Upper lobe of left lung (tissue), 6 donors: ENCODE results near the gene UMAD1. TPM values are rescaled to one million over a fixed set of nuclear protein-coding genes. Genes with fewer than 3 reads are reported as not detected.

Experiments used
- ATAC-seq, 2 donors: fragments of 200-7000 bp; cut with Tn5 transposase; one replicate each; pipeline ENCODE4 v1.9.1; 2022; ENCODE audit warnings: mild to moderate bottlenecking in 2 of 2, moderate library complexity in 2 of 2; ENCODE audit not compliant: low FRiP score in 2 of 2
- DNase-seq, 2 donors: peaks; one replicate each; pipeline ENCODE4 v3.0.0-alpha.2; 2019 to 2020
- H3K27ac ChIP-seq, 4 donors: fragments of 200-600 bp; sonication (generic); one replicate each; pipeline ENCODE4 v1.5.1; 2016 to 2019
- H3K27me3 ChIP-seq, 4 donors: fragments of 200-600 bp; sonication (generic); one replicate each; pipeline ENCODE4 v1.5.1; 2017 to 2019
- H3K36me3 ChIP-seq, 4 donors: fragments of 200-600 bp; sonication (generic); one replicate each; pipeline ENCODE4 v1.5.1; 2016 to 2019
- H3K4me1 ChIP-seq, 4 donors: fragments of 200-600 bp; sonication (generic); one replicate each; pipeline ENCODE4 v1.5.1; 2018 to 2019
- H3K4me3 ChIP-seq, 4 donors: fragments of 200-600 bp; sonication (generic); one replicate each; pipeline ENCODE4 v1.5.1; 2017 to 2019; ENCODE audit warnings: mild to moderate bottlenecking in 2 of 4, moderate library complexity in 1 of 4
- H3K9me3 ChIP-seq, 4 donors: fragments of 200-600 bp; sonication (generic); one replicate each; pipeline ENCODE4 v1.5.1; 2018 to 2019
- CTCF ChIP-seq, 6 experiments: fragments of 450-650 bp in 4 of 6; fragments of 200-600 bp in 2 of 6; sonication (generic) in 2 of 6; IDR thresholded peaks; one replicate each; pipeline ENCODE4 v1.5.1; 2016 to 2019; ENCODE audit warnings: antibody characterized with exemption in 6 of 6
- EP300 ChIP-seq, 4 donors: sonication (generic); formaldehyde crosslinking; IDR thresholded peaks; one replicate each; pipeline ENCODE4 v1.5.1; 2017; ENCODE audit warnings: antibody characterized with exemption in 4 of 4, control low read depth in 2 of 4
- POLR2A ChIP-seq, 4 donors: fragments of 450-650 bp; IDR thresholded peaks; one replicate each; pipeline ENCODE4 v1.5.1; 2016 to 2017; ENCODE audit warnings: antibody characterized with exemption in 4 of 4, mild to moderate bottlenecking in 2 of 4
- POLR2AphosphoS5 ChIP-seq, 2 donors: sonication (generic); formaldehyde crosslinking; IDR thresholded peaks; one replicate each; pipeline ENCODE4 v1.5.1; 2017; ENCODE audit warnings: antibody characterized with exemption in 2 of 2
- WGBS, 2 donors: methylation state at CpG; one replicate each; pipeline ENCODE4 v1.1.5; 2017 to 2018; 5-methylcytosine and 5-hydroxymethylcytosine counted together
- total RNA-seq, 6 donors: library from RNA; depleted of rRNA in 4 of 6; stranded (reverse); fragments of >200 nt in 4 of 6; gene quantifications; one replicate each; pipeline versions ENCODE4 v1.1.0 to v1.2.1, GENCODE V29; 2016 to 2021
- donor health status: DM: no; HTN: no; CAD: no; lungs with moderate emphysema.
- donor health status: DM: no; HTN: yes; CAD: no; lungs with severe emphysema.

Gene UMAD1
- total RNA-seq: 10 to 100 TPM in 5 of 6 donors, 1 to 10 TPM in 1; 8.4 to 29.7 (median 13.3) TPM

- TF ChIP-seq EP300 (IDR thresholded peaks at IDR 0.05) (peak in 1 of 4 donors; percentile 13), POLR2AphosphoS5 (IDR thresholded peaks at IDR 0.05) (peak; percentile 61 to 82), CTCF (IDR thresholded peaks at IDR 0.05) (no peak), POLR2A (IDR thresholded peaks at IDR 0.05) (peak in 3 of 4 donors; percentile 67 to 92 (median 81))
These were observed at the start of gene UMAD1 for GRCh38 chr7:7640221-7641128. UMAD1 (plus strand) TSS chr7:7640752; CDS start chr7:7673372, 32,620 bp downstream.

GRCh38 chr7:7595451-7595850 lies 45.1 kb upstream of the UMAD1 start:
- ATAC-seq (peak in 1 of 2 donors; percentile 53), DNase-seq (no peak)
- no peak for TF ChIP-seq EP300 (IDR thresholded peaks at IDR 0.05)
- TF ChIP-seq CTCF (IDR thresholded peaks at IDR 0.05): peak in 4 of 6 experiments; percentile 21 to 47 (median 36)
- no peak overlapping the region for H3K4me3 ChIP-seq
- peaks cover 0 to 44% (median 10%) of the 10 kb centered on the region in 4 donors for H3K36me3 ChIP-seq
- no peaks in the 10 kb centered on the region for H3K4me1 ChIP-seq
- 88 to 91% methylated on average over 1 of the region's 1 CpG for WGBS, 2 donors
- H3K9me3 ChIP-seq: no peaks in the 10 kb centered on the region
- no peak overlapping the region for H3K27ac ChIP-seq
- no peaks in the 10 kb centered on the region for H3K27me3 ChIP-seq

More at GRCh38 chr7:7640221-7641128, at the start of gene UMAD1:
- peak; percentile 93 to 100 for DNase-seq
- Histone ChIP-seq H3K9me3 (no peaks in the 10 kb centered on the region), H3K27me3 (no peaks in the 10 kb centered on the region), H3K4me3 (peak within 1 kb of the TSS; percentile 69 to 92 (median 81)), H3K36me3 (peaks cover 0 to 16% (median 0%) of the 10 kb centered on the region in 4 donors), H3K4me1 (peaks cover 8 to 21% (median 16%) of the 10 kb centered on the region in 4 donors), H3K27ac (peak within 1 kb of the TSS; percentile 85 to 98 (median 90))
- ATAC-seq: peak; percentile 100
- WGBS, 2 donors: 0% methylated on average over 36 to 68 of the region's 68 CpGs

GRCh38 chr7:7596176-7596575 lies 44.4 kb upstream of the UMAD1 start:
- DNase-seq (peak in 1 of 2 donors; percentile 33), ATAC-seq (peak in 1 of 2 donors; percentile 52)
- no peak overlapping the region for H3K4me3 ChIP-seq
- no peak overlapping the region for H3K27ac ChIP-seq
- H3K4me1 ChIP-seq: no peaks in the 10 kb centered on the region
- H3K27me3 ChIP-seq: no peaks in the 10 kb centered on the region
- H3K36me3 ChIP-seq: peaks cover 0 to 39% (median 10%) of the 10 kb centered on the region in 4 donors
- H3K9me3 ChIP-seq: no peaks in the 10 kb centered on the region
- no peak for TF ChIP-seq CTCF (IDR thresholded peaks at IDR 0.05)
- TF ChIP-seq POLR2A (IDR thresholded peaks at IDR 0.05): no peak
- no peak for TF ChIP-seq POLR2AphosphoS5 (IDR thresholded peaks at IDR 0.05)
- no peak for TF ChIP-seq EP300 (IDR thresholded peaks at IDR 0.05)
- 67 to 82% methylated on average over 5 of the region's 5 CpGs for WGBS, 2 donors

- TF ChIP-seq EP300 (IDR thresholded peaks at IDR 0.05): no peak
- no peak for TF ChIP-seq CTCF (IDR thresholded peaks at IDR 0.05)
- no peak for TF ChIP-seq POLR2AphosphoS5 (IDR thresholded peaks at IDR 0.05)
- TF ChIP-seq POLR2A (IDR thresholded peaks at IDR 0.05): no peak
- Histone ChIP-seq H3K9me3 (no peaks in the 10 kb centered on the region), H3K36me3 (peaks cover 4 to 27% (median 6%) of the 10 kb centered on the region in 4 donors), H3K4me3 (no peak overlapping the region), H3K27me3 (no peaks in the 10 kb centered on the region), H3K4me1 (no peaks in the 10 kb centered on the region), H3K27ac (no peak overlapping the region)
- ATAC-seq (no peak), DNase-seq (no peak)
- WGBS, 2 donors: 58 to 62% methylated on average over 3 of the region's 3 CpGs
These were observed 33.5 kb upstream of the UMAD1 start for GRCh38 chr7:7607010-7607409.
